Vagina (tissue), 2 donors: ENCODE results near the gene ANKRD44.

ENCODE experiments used
- CTCF ChIP-seq, 3 experiments: fragments of 450-650 bp in 2 of 3; fragments of 200-600 bp in 1 of 3; sonication (generic) in 1 of 3; IDR thresholded peaks; one replicate each; pipeline ENCODE4 v1.5.1; 2017 to 2019; ENCODE audit warnings: antibody characterized with exemption in 3 of 3, mild to moderate bottlenecking in 2 of 3, moderate library complexity in 2 of 3
- POLR2A ChIP-seq, 2 donors: fragments of 450-650 bp; IDR thresholded peaks; one replicate each; pipeline ENCODE4 v1.6.1; 2017; ENCODE audit warnings: antibody characterized with exemption in 2 of 2, mild to moderate bottlenecking in 2 of 2, moderate library complexity in 2 of 2

- TF ChIP-seq CTCF (IDR thresholded peaks at IDR 0.05), result no peak
- TF ChIP-seq POLR2A (IDR thresholded peaks at IDR 0.05), result no peak
These were observed 125.5 kb downstream of the ANKRD44 start for GRCh38 chr2:197184959-197185586.
